Measurements from ENCODE around the gene TNFRSF1A.

The TNFRSF1A gene

GRCh38 chr12:6303071-6303470, 38.8 kb downstream of the TNFRSF1A start:
- Mint-ChIP-seq H3K36me3 (ENCODE audit: low read depth) (no peaks in the 10 kb centered on the region), H3K4me1 (peaks cover 14% of the 10 kb centered on the region), H3K27ac (no peak overlapping the region), H3K9me3 (no peaks in the 10 kb centered on the region), H3K27me3 (ENCODE audit: low read depth) (peaks cover 36% of the 10 kb centered on the region), H3K4me3 (no peak overlapping the region)
- no peak for TF ChIP-seq CTCF (IDR thresholded peaks at IDR 0.05; ENCODE audit: unreplicated experiment in 3 of 3)

- H3K4me1 Mint-ChIP-seq = peaks cover 15% of the 10 kb centered on the region
- peaks cover 32% of the 10 kb centered on the region for H3K27me3 Mint-ChIP-seq (ENCODE audit: low read depth)
- H3K36me3 Mint-ChIP-seq (ENCODE audit: low read depth) = no peaks in the 10 kb centered on the region
- no peak for TF ChIP-seq CTCF (IDR thresholded peaks at IDR 0.05; ENCODE audit: unreplicated experiment in 3 of 3)
- H3K9me3 Mint-ChIP-seq = no peaks in the 10 kb centered on the region
- no peak overlapping the region for H3K4me3 Mint-ChIP-seq
- no peak overlapping the region for H3K27ac Mint-ChIP-seq
Measured at GRCh38 chr12:6302621-6303020, 39.3 kb downstream of the TNFRSF1A start.

GRCh38 chr12:6301721-6302120, 40.2 kb downstream of the TNFRSF1A start:
- no peak overlapping the region for H3K4me3 Mint-ChIP-seq
- TF ChIP-seq CTCF (IDR thresholded peaks at IDR 0.05; ENCODE audit: unreplicated experiment in 3 of 3) = no peak
- no peaks in the 10 kb centered on the region for H3K36me3 Mint-ChIP-seq (ENCODE audit: low read depth)
- peaks cover 24% of the 10 kb centered on the region for H3K27me3 Mint-ChIP-seq (ENCODE audit: low read depth)
- H3K4me1 Mint-ChIP-seq = peaks cover 9% of the 10 kb centered on the region
- H3K9me3 Mint-ChIP-seq = no peaks in the 10 kb centered on the region
- H3K27ac Mint-ChIP-seq = no peak overlapping the region

GRCh38 chr12:6297170-6297569, 44.7 kb downstream of the TNFRSF1A start:
- Mint-ChIP-seq H3K27ac (no peak overlapping the region), H3K9me3 (no peaks in the 10 kb centered on the region), H3K4me1 (peaks cover 10% of the 10 kb centered on the region), H3K36me3 (ENCODE audit: low read depth) (no peaks in the 10 kb centered on the region), H3K27me3 (ENCODE audit: low read depth) (peaks cover 5% of the 10 kb centered on the region), H3K4me3 (no peak overlapping the region)
- TF ChIP-seq CTCF (IDR thresholded peaks at IDR 0.05; ENCODE audit: unreplicated experiment in 3 of 3) = no peak

- Mint-ChIP-seq H3K36me3 (ENCODE audit: low read depth) (no peaks in the 10 kb centered on the region), H3K27me3 (ENCODE audit: low read depth) (no peaks in the 10 kb centered on the region), H3K9me3 (peaks cover 5% of the 10 kb centered on the region), H3K4me3 (no peak overlapping the region), H3K4me1 (peaks cover 10% of the 10 kb centered on the region), H3K27ac (peak overlapping the region in 2 of 3 experiments; percentile 56 to 70)
- no peak for TF ChIP-seq CTCF (IDR thresholded peaks at IDR 0.05; ENCODE audit: unreplicated experiment in 3 of 3)
Measured at GRCh38 chr12:6295094-6295811, 46.6 kb downstream of the TNFRSF1A start.
